ENCODE data around the gene ARHGAP35.

The ARHGAP35 gene

GRCh38 chr19:46842791-46843190 lies 18.0 kb upstream of the ARHGAP35 start:
- no peak for TF ChIP-seq NFIC (IDR thresholded peaks at IDR 0.05)
- TF ChIP-seq RAD21 (IDR thresholded peaks at IDR 0.05; ENCODE audit: low read depth), result no peak
- no peak for TF ChIP-seq CEBPB (IDR thresholded peaks at IDR 0.05)
- no peak for TF ChIP-seq EP300 (IDR thresholded peaks at IDR 0.05; ENCODE audit: borderline replicate concordance)
- TF ChIP-seq EGR1 (IDR thresholded peaks at IDR 0.05), result no peak

- TF ChIP-seq EGR1 (IDR thresholded peaks at IDR 0.05), result no peak
- TF ChIP-seq NFIC (IDR thresholded peaks at IDR 0.05), result no peak
- TF ChIP-seq ZBTB7A (IDR thresholded peaks at IDR 0.05; ENCODE audit: low read depth), result no peak
- no peak for TF ChIP-seq YY1 (IDR thresholded peaks at IDR 0.05; ENCODE audit: low read depth)
- TF ChIP-seq MAX (IDR thresholded peaks at IDR 0.05), result no peak
- no peak for TF ChIP-seq EP300 (IDR thresholded peaks at IDR 0.05; ENCODE audit: borderline replicate concordance)
- no peak for TF ChIP-seq CEBPB (IDR thresholded peaks at IDR 0.05)
- no peak for TF ChIP-seq TAF1 (IDR thresholded peaks at IDR 0.05; ENCODE audit: low read depth)
- no peak for TF ChIP-seq FOXM1 (IDR thresholded peaks at IDR 0.05; ENCODE audit: borderline replicate concordance, low read depth)
- no peak for TF ChIP-seq RAD21 (IDR thresholded peaks at IDR 0.05; ENCODE audit: low read depth)
- TF ChIP-seq TCF12 (IDR thresholded peaks at IDR 0.05; ENCODE audit: low read depth), result no peak
- no peak for TF ChIP-seq REST (IDR thresholded peaks at IDR 0.05; ENCODE audit: low read depth)
- TF ChIP-seq USF1 (IDR thresholded peaks at IDR 0.05), result no peak
- TF ChIP-seq CREB1 (IDR thresholded peaks at IDR 0.05; ENCODE audit: low read depth), result no peak
- no peak for TF ChIP-seq TEAD4 (IDR thresholded peaks at IDR 0.05)
These were observed 16.7 kb upstream of the ARHGAP35 start for GRCh38 chr19:46844067-46844489.

GRCh38 chr19:46845959-46846459 lies 14.8 kb upstream of the ARHGAP35 start:
- TF ChIP-seq NFIC (IDR thresholded peaks at IDR 0.05), result no peak
- no peak for TF ChIP-seq TCF12 (IDR thresholded peaks at IDR 0.05; ENCODE audit: low read depth)
- no peak for TF ChIP-seq EGR1 (IDR thresholded peaks at IDR 0.05)
- TF ChIP-seq TAF1 (IDR thresholded peaks at IDR 0.05; ENCODE audit: low read depth), result no peak
- TF ChIP-seq CREB1 (IDR thresholded peaks at IDR 0.05; ENCODE audit: low read depth), result no peak

GRCh38 chr19:46847528-46847927 lies 13.3 kb upstream of the ARHGAP35 start:
- TF ChIP-seq MAX (IDR thresholded peaks at IDR 0.05), result no peak
- no peak for TF ChIP-seq TAF1 (IDR thresholded peaks at IDR 0.05; ENCODE audit: low read depth)
- no peak for TF ChIP-seq REST (IDR thresholded peaks at IDR 0.05; ENCODE audit: low read depth)
- no peak for TF ChIP-seq CEBPB (IDR thresholded peaks at IDR 0.05)
- TF ChIP-seq EP300 (IDR thresholded peaks at IDR 0.05; ENCODE audit: borderline replicate concordance), result no peak
- TF ChIP-seq NFIC (IDR thresholded peaks at IDR 0.05), result no peak
- no peak for TF ChIP-seq USF1 (IDR thresholded peaks at IDR 0.05)
- TF ChIP-seq CREB1 (IDR thresholded peaks at IDR 0.05; ENCODE audit: low read depth), result no peak
- TF ChIP-seq YY1 (IDR thresholded peaks at IDR 0.05; ENCODE audit: low read depth), result no peak
- no peak for TF ChIP-seq EGR1 (IDR thresholded peaks at IDR 0.05)
- no peak for TF ChIP-seq FOXM1 (IDR thresholded peaks at IDR 0.05; ENCODE audit: borderline replicate concordance, low read depth)
- no peak for TF ChIP-seq TCF12 (IDR thresholded peaks at IDR 0.05; ENCODE audit: low read depth)
- TF ChIP-seq TEAD4 (IDR thresholded peaks at IDR 0.05), result no peak
- no peak for TF ChIP-seq RAD21 (IDR thresholded peaks at IDR 0.05; ENCODE audit: low read depth)
- no peak for TF ChIP-seq ZBTB7A (IDR thresholded peaks at IDR 0.05; ENCODE audit: low read depth)

- no peak for TF ChIP-seq CREB1 (IDR thresholded peaks at IDR 0.05; ENCODE audit: low read depth)
- no peak for TF ChIP-seq FOXM1 (IDR thresholded peaks at IDR 0.05; ENCODE audit: borderline replicate concordance, low read depth)
- no peak for TF ChIP-seq USF1 (IDR thresholded peaks at IDR 0.05)
- no peak for TF ChIP-seq TCF12 (IDR thresholded peaks at IDR 0.05; ENCODE audit: low read depth)
- TF ChIP-seq TAF1 (IDR thresholded peaks at IDR 0.05; ENCODE audit: low read depth), result no peak
- TF ChIP-seq NFIC (IDR thresholded peaks at IDR 0.05), result no peak
- no peak for TF ChIP-seq RAD21 (IDR thresholded peaks at IDR 0.05; ENCODE audit: low read depth)
- TF ChIP-seq ZBTB7A (IDR thresholded peaks at IDR 0.05; ENCODE audit: low read depth), result no peak
These were observed 12.4 kb upstream of the ARHGAP35 start for GRCh38 chr19:46848389-46848788.

- TF ChIP-seq USF1 (IDR thresholded peaks at IDR 0.05) (no peak), EGR1 (IDR thresholded peaks at IDR 0.05) (no peak), TEAD4 (IDR thresholded peaks at IDR 0.05) (no peak), NFIC (IDR thresholded peaks at IDR 0.05) (no peak), TAF1 (IDR thresholded peaks at IDR 0.05; ENCODE audit: low read depth) (no peak), YY1 (IDR thresholded peaks at IDR 0.05; ENCODE audit: low read depth) (no peak), REST (IDR thresholded peaks at IDR 0.05; ENCODE audit: low read depth) (no peak), CREB1 (IDR thresholded peaks at IDR 0.05; ENCODE audit: low read depth) (no peak), CEBPB (IDR thresholded peaks at IDR 0.05) (no peak), EP300 (IDR thresholded peaks at IDR 0.05; ENCODE audit: borderline replicate concordance) (no peak)
These were observed 11.2 kb upstream of the ARHGAP35 start for GRCh38 chr19:46849610-46850009.

Data from Ishikawa (cell line).